HG02642 (cell line): Measurements from ENCODE around the gene CLDN16.

Source experiments
- ATAC-seq: cut with Tn5 transposase; IDR thresholded peaks from one replicate; pipeline ENCODE4 v1.9.1; 2021; ENCODE audit warnings: mild to moderate bottlenecking; ENCODE audit not compliant: unreplicated experiment, poor library complexity

The CLDN16 gene, protein sequence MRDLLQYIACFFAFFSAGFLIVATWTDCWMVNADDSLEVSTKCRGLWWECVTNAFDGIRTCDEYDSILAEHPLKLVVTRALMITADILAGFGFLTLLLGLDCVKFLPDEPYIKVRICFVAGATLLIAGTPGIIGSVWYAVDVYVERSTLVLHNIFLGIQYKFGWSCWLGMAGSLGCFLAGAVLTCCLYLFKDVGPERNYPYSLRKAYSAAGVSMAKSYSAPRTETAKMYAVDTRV

GRCh38 chr3:190387578-190388213 is at the start of gene CLDN16:
Gene CLDN16 (plus strand): TSS chr3:190388163. CDS start chr3:190388330, 167 bp downstream.
- ATAC-seq, result no peak

DNA sequence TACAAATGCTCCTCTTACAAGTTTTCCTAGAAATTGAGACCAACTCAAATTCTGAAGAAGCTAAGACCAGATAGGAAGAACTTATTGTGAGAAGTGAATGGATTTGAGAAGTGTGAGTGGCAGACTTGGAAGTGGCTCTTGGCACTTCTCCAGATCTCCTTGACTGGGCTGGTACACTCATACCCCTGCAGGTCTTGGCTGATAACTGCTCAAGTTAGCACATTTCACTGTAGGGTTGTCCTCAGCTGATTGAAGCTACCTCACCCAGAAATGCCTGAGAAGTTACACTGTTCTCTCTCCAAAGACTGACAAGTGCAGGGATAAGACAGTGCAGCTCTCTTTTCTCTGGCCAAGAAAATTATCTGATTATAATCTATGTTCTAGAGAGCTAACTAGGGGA is 49.2 kb upstream of the CLDN16 start:
- no peak for ATAC-seq

- no peak for ATAC-seq
These were observed 48.8 kb upstream of the CLDN16 start for GRCh38 chr3:190339130-190339529.

- no peak for ATAC-seq
These were observed 47.9 kb upstream of the CLDN16 start for GRCh38 chr3:190340071-190340470.

DNA sequence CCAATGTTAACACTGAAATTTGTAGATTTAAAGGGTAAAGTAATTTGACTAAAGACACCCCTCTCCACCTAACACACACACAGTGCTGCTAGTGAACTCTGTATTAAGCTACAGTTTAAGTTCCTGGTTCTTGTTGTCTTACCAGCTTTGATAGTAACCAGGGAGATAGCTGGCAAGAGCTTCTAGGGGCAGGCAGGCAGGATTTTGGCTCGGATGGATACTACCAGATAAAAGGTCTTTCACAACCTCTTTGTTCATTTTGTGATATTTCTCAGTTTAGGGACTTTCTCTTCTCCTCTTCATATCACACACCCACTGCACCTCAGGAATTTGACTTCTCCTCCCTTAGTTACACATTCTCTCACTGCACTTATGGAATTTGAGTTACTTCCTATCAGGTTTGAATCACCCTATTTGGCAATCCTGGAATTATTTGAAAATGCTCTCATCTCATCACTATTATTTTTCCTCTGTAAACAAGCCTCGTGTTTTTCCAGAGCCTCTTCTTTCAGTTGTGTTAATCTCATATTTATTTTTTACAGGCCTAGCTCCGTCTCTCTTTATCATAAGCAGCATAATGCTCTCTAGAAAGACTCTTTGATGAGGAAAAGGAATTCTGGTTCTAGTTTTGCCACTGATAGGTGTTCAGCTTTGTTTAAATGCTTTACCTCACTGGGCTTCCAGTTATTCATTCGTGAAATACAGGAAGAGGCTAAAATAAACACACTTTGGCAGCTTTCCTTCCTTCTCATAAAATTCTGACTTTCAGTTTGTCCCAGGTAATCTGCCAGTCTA is 42.7 kb upstream of the CLDN16 start:
- ATAC-seq, result no peak

GRCh38 chr3:190345878-190346277 is 42.1 kb upstream of the CLDN16 start:
- ATAC-seq, result no peak

GRCh38 chr3:190346541-190346940 is 41.4 kb upstream of the CLDN16 start:
- ATAC-seq, result no peak

- no peak for ATAC-seq
These were observed 35.0 kb upstream of the CLDN16 start for GRCh38 chr3:190352861-190353457.

DNA sequence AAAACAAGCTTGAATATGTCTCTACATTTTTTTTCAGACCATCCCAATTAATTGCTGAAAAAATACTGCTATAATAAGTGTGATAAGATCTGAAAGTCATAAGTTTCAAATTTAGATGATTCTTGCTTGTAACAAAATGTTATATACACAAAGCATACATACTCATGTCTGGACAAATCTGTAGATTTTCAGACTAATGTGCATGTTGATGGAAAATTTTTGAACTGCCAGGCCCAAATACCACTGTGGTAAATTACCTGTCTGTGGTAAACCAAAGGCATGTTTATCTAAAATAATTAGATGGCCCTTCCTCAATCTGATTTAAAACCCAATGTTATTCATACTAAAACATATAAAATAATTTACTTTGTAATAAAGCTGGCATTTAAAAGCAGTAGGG is 31.7 kb upstream of the CLDN16 start:
- no peak for ATAC-seq

GRCh38 chr3:190357468-190357867 is 30.5 kb upstream of the CLDN16 start:
- no peak for ATAC-seq

DNA sequence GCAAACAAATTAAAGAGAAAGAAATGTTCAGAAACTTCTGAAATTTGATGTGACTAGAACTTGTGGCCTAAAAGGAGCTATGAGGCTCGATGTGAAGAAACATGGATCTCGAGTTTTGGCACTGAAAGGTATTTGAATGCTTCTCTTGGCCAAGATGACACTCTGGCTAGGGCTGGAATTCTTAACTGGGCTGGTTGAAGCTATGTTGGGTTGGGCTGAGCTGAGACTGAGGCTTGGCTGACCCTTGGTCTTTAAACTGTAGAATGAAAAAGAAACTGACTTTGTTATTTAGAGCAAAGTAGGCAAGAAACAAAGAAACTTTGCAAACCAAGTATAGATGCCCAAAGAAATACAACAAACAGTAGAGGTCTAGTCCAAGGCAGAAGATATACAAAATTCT is 28.1 kb upstream of the CLDN16 start:
- no peak for ATAC-seq

DNA sequence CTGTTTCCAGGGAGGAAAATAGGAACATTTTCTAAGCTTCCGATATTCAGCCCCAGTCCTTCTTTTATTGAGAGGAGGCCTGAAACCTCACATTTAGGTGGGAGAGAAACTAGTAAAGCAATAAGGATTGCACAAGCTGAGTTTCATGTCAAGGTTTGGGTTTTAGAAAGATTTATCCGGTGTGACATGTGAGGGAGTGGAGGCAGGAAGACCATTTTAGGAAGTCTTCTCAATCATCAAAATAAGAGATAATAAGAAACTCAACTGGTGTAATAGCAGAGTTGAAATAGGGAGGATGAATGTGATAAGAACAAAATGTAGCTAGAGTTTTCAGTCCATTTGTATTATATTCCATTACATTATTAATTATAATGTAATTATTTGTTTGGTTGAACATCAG is 27.7 kb upstream of the CLDN16 start:
- ATAC-seq, result no peak

- ATAC-seq, result no peak
These were observed 26.2 kb upstream of the CLDN16 start for GRCh38 chr3:190361791-190362190.

DNA sequence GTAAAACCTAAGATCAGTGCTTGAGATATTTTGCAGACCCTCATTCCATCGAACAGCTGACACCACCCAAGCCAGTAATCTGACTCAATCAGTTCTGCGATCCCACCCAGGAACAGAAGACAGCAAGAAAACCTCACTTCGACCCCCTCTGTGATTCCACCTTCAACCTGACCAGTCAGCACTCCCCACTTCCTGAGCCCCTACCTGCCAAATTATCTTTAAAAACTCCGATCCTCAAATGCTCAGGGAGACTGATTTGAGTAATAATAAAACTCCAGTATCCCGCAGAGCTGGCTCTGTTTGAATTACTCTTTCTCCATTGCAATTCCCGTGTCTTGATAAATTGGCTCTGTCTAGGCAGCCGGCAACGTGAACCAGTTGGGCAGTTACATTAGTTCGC is 25.7 kb upstream of the CLDN16 start:
- no peak for ATAC-seq

DNA sequence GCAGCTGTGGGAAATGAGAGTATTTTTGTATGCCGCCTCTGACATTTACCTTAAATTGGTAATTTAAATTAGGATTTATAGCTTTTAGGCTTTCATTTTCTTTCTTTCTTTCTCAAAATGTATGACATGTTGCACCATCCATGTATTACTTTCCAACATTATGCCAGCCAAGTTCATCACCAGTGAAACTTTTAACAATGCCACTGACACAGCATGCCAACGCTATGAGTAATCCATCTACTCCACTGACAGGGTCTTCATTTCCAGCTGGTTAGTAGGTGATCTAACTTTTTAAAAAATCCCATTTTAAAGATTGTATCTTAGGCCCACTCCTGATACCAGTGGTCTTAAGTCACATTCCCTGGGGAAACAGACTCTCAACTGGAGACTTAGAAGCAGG is 21.8 kb upstream of the CLDN16 start:
- no peak for ATAC-seq

DNA sequence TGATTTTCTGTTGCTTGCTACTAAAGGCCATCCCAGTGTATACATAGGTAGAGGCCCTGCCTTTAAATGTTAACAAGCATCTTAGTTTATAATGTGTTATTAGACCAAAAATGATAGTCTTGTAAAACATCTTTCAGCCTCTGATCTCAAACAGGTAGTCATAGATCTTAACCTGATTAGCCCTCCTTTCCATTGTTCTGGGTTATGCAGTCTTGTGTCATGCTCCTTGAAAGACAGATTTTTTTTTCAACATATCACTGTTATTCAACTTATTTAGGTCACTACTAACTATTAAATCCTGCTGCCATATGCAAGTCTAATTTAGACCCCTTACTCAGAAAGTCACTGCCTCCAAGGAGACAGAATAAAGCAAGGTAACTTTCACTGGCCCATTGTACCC is 19.1 kb upstream of the CLDN16 start:
- no peak for ATAC-seq

DNA sequence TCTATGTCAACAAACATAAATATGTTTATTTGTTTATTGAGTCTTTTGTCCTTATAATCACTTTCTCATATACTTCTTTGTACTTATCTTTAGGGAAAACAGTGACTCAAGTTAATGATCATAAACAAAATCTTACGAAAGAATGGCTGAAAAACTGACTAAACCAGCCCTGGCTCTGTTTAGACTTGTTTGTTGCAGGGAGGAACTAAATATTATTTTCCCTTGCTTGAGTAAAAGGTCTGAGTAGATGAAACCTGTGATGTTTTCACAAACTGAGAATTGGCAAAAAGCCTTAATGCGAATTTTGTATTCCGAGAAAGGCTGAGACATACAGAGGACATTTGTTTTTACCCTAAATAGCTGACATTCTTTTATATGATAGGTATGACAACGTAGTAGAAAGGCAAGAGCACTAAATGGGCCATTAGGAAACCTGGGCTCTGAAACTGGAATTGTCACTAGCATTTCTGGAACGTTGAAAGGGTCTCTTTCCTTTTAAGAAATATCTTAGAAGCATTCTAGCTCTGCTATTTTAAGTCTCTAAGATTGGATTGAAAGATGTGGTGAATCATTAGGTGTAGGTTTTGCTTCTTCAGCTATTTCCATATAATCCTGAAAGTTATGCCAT is 18.2 kb upstream of the CLDN16 start:
- ATAC-seq, result no peak

DNA sequence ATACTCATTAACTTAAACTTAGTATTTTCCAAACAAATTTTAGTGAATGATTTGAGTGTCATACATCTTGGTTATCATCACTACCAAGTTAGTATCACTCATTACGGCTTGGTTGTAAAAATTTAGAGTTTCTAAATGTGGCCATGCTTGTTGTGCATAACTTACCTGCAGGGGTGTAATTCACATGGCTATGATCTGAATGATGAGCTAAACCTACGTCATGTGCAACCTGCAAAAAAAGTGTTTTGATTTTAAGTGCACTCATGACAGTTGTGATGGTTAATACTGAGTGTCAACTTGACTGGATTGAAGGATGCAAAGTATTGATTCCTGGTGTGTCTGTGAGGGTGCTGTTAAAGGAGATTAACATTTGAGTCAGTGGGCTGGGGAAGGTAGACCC is 17.6 kb upstream of the CLDN16 start:
- no peak for ATAC-seq

DNA sequence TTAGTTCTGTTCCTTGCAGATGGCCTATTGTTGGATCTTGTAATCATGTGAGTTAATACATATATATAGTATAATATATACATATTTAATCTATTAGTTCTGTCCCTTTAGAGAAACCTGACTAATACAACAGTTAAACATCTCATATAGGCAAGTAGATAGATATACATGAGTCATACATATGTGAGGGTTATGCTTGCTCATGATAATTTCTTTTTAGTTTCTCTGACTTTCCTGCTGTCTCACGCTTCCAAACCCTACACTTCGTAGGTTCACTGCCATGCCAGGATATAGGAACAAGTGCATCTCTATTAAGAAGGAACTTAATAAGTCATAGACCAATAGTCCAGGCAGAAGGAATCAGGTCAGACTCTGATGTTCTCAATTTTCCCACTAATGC is 16.8 kb upstream of the CLDN16 start:
- ATAC-seq, result no peak

GRCh38 chr3:190375246-190375645 is 12.7 kb upstream of the CLDN16 start:
- ATAC-seq, result no peak

DNA sequence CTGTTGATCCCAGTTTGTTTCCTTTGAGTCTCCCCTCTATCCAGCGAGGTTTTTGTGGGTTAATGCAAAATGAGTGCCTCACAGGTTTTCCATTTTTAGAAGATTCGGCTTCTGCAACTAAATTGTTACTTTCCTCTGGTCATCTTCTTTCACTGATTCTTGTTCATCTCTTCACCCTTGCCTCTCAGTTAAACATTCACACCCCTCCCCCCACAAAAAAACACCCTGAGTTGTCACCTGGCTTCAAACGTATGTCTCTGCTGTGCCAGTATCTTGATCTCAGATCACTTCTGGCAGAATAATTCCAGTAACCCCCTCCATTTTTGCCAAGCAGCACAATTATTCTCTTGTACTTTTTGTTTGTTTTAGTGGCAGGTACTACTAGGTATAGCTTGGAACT is 12.3 kb upstream of the CLDN16 start:
- no peak for ATAC-seq
